ENCODE data around the gene PRKCA. TPM values are rescaled to one million over a fixed set of nuclear protein-coding genes. Genes with fewer than 3 reads are reported as not detected.
A peak's percentile ranks its signal among the peaks of the same experiment; 100 is the strongest.

The PRKCA gene
- total RNA-seq, 2 donors from 2014 or later: 6.4 to 7.7 TPM

DNA sequence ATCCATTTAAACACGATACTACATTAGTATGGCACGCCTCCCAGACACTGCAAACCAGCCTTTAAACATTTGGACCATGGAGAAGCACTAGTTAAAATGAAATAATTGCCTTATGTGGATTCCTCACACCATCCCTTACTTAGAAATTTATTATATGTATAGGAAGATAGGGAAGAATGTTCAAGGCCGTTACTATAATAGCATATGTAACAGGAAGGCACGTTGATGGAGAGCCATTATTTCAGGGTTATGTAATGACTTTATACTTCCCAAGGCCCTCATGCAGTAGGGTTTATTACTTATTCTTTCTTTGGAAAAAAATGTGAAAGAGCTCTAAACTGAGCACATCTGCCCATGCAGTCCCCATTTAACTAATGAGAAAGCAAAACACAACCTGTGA, 435.9 kb downstream of the PRKCA start:
- ATAC-seq (no peak), DNase-seq (no peak)
- intact Hi-C loops (cut with DNase I): loop anchor here in 1 of 2 donors (10.0 kb wide), 1 partner anchor 236 kb away; no protein-coding TSS in a partner anchor

- DNase-seq (no peak), ATAC-seq (peak; percentile 33 to 55)
- intact Hi-C loops (cut with DNase I): loop anchor here in 1 of 2 donors (10.0 kb wide), 1 partner anchor 235 kb away; no protein-coding TSS in a partner anchor
Observed at GRCh38 chr17:66739553-66739952, 437.1 kb downstream of the PRKCA start.

GRCh38 chr17:66740226-66740625, 437.8 kb downstream of the PRKCA start:
- ATAC-seq (no peak), DNase-seq (no peak)
- intact Hi-C loops (cut with DNase I): no loop called here

DNA sequence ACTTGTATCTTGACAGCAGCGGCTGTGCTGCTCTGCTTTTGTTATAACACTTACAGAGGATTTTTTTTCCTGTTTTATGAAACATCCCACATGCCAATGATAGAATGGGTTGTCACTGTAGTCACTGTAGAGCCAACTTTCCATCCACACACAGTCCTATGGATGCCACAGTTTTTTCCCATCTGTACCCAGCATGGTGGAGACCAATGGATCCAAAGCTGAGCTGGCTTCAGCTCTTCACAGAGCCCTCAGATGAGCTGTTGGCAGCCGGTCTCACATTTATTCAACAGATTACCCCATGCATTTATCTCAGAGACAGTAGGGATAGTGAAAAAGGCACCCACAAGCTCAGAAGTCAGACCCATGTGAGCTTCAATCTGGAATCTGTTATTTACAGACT, 441.1 kb downstream of the PRKCA start:
- ATAC-seq (no peak), DNase-seq (no peak)
- intact Hi-C loops (cut with DNase I): no loop called here

GRCh38 chr17:66746736-66747135, 444.3 kb downstream of the PRKCA start:
- intact Hi-C loops (cut with DNase I): no loop called here
- no peak for ATAC-seq
- no peak for DNase-seq

- ATAC-seq (no peak), DNase-seq (no peak)
- intact Hi-C loops (cut with DNase I): no loop called here
Observed at GRCh38 chr17:66747578-66748275, 445.3 kb downstream of the PRKCA start.

DNA sequence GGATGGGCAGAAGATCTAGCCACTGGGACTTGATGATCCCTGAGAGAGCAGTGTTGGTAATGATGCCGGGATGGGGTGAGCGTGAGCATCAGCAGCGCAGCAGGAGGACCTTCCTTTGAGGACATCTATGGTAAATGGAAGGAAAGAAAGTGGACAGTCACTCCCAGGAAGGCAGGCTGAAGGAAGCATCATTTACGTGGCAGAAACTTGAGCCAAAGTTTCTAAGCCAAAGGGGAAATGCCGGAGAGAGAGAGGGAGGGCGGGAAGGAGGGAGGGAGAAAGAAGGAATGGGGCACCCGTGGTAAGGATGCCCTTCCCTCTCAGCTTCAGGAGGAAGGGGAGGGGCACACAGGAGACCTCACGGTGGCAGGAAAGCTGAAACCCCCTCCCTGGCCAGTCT, 446.2 kb downstream of the PRKCA start:
- DNase-seq: no peak
- ATAC-seq: no peak
- intact Hi-C loops (cut with DNase I): no loop called here

GRCh38 chr17:66749217-66749832, 446.9 kb downstream of the PRKCA start:
- DNase-seq (no peak), ATAC-seq (no peak)
- intact Hi-C loops (cut with DNase I): no loop called here

DNA sequence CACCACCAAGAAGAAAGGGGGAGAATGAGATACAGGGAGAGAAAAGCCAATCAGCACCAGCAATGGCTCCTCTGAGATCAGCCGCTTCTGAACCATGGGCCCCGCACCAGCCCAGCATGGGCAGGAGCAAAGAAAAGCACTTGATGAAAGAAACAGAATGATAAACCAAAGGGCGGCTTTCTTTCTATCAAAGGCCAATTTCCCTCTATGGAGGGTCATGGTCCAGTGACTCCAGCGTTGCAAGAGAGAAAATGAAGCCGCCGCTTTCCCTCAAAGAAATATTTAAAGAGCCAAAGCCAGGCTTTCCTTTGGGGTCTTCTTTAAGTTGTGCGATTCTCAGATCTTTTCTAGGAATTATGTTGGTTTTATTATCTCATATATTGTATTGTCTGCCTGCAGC, 447.7 kb downstream of the PRKCA start:
- DNase-seq: no peak
- intact Hi-C loops (cut with DNase I): no loop called here
- ATAC-seq: no peak

DNA sequence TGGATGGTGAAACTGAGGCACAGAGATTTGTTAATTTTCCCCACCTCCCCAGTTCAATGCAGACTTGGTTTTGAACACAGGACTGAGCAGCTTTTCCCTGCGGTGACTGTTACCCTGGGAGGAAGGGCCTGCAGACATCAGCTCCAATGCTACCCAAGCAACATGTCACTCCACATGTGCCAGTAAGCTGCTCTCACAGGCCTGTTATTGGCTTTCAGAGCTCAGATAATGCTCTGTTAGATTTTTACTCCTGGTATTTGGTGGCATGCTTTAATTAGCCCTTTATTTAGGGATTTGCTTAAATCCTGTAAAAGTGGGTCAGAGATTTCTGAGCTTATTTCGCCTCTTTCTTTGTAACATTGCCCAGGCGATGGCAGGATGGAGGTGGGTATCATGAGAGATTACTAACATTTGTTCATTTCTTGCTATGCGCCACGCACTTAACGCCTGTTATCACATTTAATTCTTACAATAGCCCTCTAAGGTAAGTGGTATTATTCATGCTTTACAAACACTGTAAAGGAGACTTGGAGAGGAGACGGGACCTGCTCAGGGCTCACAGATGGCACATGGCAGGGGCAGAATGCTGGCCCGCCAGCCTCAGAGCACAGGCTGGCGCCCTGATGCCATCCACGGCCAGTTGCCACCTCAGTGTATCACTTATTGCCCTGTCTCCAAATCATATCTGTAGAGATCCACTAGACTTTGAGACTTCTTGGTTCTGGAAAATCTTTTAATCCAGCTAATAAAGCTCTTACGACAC, 448.5 kb downstream of the PRKCA start:
- no peak for ATAC-seq
- DNase-seq: no peak
- intact Hi-C loops (cut with DNase I): no loop called here

- ATAC-seq: no peak
- intact Hi-C loops (cut with DNase I): no loop called here
- DNase-seq: no peak
Observed at GRCh38 chr17:66751771-66752170, 449.4 kb downstream of the PRKCA start.

DNA sequence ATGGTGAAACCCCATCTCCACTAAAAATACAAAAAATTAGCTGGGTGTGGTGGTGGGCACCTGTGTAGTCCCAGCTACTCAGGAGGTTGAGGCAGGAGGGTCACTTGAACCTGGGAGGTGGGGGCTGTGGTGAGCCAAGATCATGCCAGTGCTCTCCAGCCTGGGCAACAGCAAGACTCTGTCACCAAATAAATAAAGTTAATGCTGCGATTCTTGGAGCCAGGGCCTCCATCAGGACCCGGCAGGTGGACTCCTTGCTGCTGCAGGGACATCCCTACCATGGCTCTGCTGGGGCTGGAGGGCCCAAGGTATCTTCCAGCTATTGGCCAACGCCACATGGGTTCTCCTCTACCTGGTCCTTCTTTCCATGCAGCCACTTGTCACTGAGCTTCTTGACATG, 450.0 kb downstream of the PRKCA start:
- DNase-seq: no peak
- ATAC-seq: no peak
- intact Hi-C loops (cut with DNase I): no loop called here

- intact Hi-C loops (cut with DNase I): no loop called here
Observed at GRCh38 chr17:66753126-66753920, 450.9 kb downstream of the PRKCA start.

GRCh38 chr17:66755101-66755943, 452.9 kb downstream of the PRKCA start:
- DNase-seq (no peak), ATAC-seq (no peak)
- intact Hi-C loops (cut with DNase I): no loop called here

More at GRCh38 chr17:66753126-66753920, 450.9 kb downstream of the PRKCA start:
- DNase-seq (no peak), ATAC-seq (no peak)

DNA sequence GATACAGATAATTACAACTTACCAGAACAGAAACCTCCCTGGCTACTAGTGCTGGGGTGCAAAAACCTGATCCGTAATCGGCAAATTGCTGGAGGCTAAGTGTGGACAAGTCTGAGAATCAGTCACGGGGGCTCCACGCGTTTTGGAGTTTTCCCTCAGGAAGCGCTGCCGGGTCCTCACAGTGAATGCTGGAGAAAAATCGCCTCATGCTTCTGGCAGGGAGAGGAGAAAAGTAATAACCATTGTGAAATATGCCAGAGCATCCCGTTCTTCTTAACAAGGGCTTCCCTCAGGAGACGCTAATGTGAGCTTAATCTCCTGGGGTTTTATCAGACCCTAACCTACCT, 453.5 kb downstream of the PRKCA start:
- DNase-seq: no peak
- no peak for ATAC-seq
- intact Hi-C loops (cut with DNase I): no loop called here

DNA sequence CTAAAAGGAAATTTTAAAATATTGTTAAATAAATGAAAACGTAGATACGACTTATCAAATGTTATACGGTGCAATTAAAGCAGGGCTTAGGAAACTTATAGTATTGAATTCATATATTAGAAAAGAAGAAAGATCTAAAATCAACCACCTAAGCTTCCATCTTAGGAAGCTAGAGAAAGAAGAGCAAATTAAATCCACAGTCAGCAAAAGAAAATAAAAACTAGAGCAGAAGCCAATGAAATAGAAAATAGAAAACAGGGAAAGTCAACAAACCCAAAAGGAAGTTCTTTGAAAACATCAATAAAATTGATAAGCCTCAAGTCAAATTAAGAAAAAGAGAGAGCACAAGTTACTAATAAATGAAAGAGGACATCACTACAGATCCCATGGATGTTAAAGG, 457.9 kb downstream of the PRKCA start:
- DNase-seq (no peak), ATAC-seq (no peak)
- intact Hi-C loops (cut with DNase I): no loop called here

DNA sequence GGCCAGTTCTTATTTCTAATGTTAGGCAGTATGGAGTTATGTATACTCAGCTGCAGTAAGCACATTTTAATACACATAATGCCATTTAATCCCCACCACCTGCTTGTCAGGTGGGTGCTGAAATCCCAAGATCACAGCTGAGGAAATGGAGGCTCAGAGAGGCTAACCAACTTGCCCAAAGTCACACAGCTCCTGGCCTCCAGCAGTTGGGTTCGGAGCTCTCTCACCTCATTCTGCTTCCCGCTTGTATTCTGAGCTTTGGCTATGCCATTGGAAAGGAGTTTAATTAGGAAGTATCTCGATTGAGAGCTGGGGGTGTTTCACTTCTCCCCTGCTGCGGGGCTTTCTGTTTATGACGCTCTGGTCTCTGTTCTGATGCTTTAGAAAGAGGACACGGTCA, 459.9 kb downstream of the PRKCA start:
- intact Hi-C loops (cut with DNase I): no loop called here
- ATAC-seq: no peak
- no peak for DNase-seq

GRCh38 chr17:66763056-66763455, 460.6 kb downstream of the PRKCA start:
- DNase-seq (no peak), ATAC-seq (no peak)
- intact Hi-C loops (cut with DNase I): no loop called here

DNA sequence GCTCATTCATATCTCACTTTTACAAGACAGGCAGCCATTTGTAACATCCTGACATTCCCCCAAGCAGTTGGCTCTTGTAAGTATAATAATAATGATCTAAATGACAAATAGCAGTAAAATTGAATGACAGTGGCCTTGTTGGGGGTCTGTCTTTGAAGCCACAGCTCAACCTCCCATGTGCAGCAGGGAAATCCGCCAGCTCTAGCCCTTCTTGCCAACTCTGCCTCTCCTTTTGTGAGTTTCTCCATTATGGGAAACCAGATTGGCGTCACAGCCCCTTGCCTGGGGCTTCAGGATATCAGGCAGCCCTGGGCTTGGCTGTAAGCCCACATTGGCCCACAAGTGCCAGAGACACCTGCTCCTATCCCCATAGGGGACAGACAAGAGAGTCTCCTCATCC, 462.1 kb downstream of the PRKCA start:
- no peak for DNase-seq
- no peak for ATAC-seq
- intact Hi-C loops (cut with DNase I): no loop called here

All from left cardiac atrium (tissue), 4 donors.